GM21447 (cell line): ENCODE data around the gene COPZ2.
"Not testable (repeated sequence)": the region's sequence is repeated elsewhere in the genome, so short reads cannot be mapped to it uniquely, and the experiment has no call there.

Source experiments
- ATAC-seq: cut with Tn5 transposase; IDR thresholded peaks from one replicate; pipeline ENCODE4 v1.9.1; 2021; ENCODE audit not compliant: unreplicated experiment

COPZ2 gene

GRCh38 chr17:47988445-47988844 is 49.2 kb downstream of the COPZ2 start:
- ATAC-seq = not testable (repeated sequence)

GRCh38 chr17:47987240-47987835 is 50.3 kb downstream of the COPZ2 start:
- no peak for ATAC-seq

- ATAC-seq = no peak
These were observed 51.1 kb downstream of the COPZ2 start for GRCh38 chr17:47986520-47986919.

- ATAC-seq = no peak
These were observed 53.9 kb downstream of the COPZ2 start for GRCh38 chr17:47983492-47984223.

GRCh38 chr17:47982645-47983390 is 54.8 kb downstream of the COPZ2 start:
- ATAC-seq = no peak

- ATAC-seq = no peak
These were observed 55.4 kb downstream of the COPZ2 start for GRCh38 chr17:47982091-47982617.

- no peak for ATAC-seq
These were observed 56.1 kb downstream of the COPZ2 start for GRCh38 chr17:47981462-47981861.

GRCh38 chr17:47980541-47980940 is 57.1 kb downstream of the COPZ2 start:
- no peak for ATAC-seq

- no peak for ATAC-seq
These were observed 59.3 kb downstream of the COPZ2 start for GRCh38 chr17:47978324-47978723.
